Colonic mucosa (tissue), 4 donors: ENCODE results near the gene MACROD2. TPM values are rescaled to one million over a fixed set of nuclear protein-coding genes. Genes with fewer than 3 reads are reported as not detected.

Source experiments
- DNase-seq: peaks from one replicate; pipeline ENCODE4 v3.0.0-alpha.2; 2020
- H3K27ac ChIP-seq: fragments of 200-600 bp; one replicate; pipeline ENCODE4 v1.8.0; 2021
- H3K27me3 ChIP-seq: fragments of 200-600 bp; one replicate; pipeline ENCODE4 v1.8.0; 2021
- H3K36me3 ChIP-seq: fragments of 200-600 bp; one replicate; pipeline ENCODE4 v1.8.0; 2021
- H3K4me1 ChIP-seq: fragments of 200-600 bp; one replicate; pipeline ENCODE4 v1.8.0; 2021; ENCODE audit warnings: mild to moderate bottlenecking
- H3K4me3 ChIP-seq: fragments of 200-600 bp; one replicate; pipeline ENCODE4 v1.8.0; 2021
- H3K9ac ChIP-seq, 2 donors: one replicate each; pipeline ENCODE4 v1.7.0; 2013; ENCODE audit warnings: control low read depth in 2 of 2, low read depth in 2 of 2, low read length in 2 of 2
- H3K9me3 ChIP-seq: fragments of 200-600 bp; one replicate; pipeline ENCODE4 v1.8.0; 2021
- intact Hi-C: fragments of 100-400 bp; cut with DNase I; formaldehyde crosslinking; loops from one replicate; pipeline ENCODE4 v1.14.1; 2022
- total RNA-seq, 2 donors: library from RNA; stranded (reverse); fragmentation: NEBNext Ultra II Directional in 1 of 2; extraction: Animal tissue kit (Norgen Biotek cat#: 25700) in 1 of 2; gene quantifications; one replicate each; pipeline ENCODE4 v1.2.1, GENCODE V29; 2021
- TF ChIP-seq, protein P1 (sequence below): fragments of 200-600 bp; IDR thresholded peaks from one replicate; pipeline ENCODE4 v1.8.0; 2022; ENCODE audit warnings: antibody characterized with exemption, mild to moderate bottlenecking
- donor health status: healthy.
- donor health status: DM: no; HTN: no; CAD: no.
- donor health status: DM: no; HTN: no; CAD: no.

The MACROD2 gene
- total RNA-seq, 2 donors from 2014 or later = 3.2 to 3.3 TPM

DNA sequence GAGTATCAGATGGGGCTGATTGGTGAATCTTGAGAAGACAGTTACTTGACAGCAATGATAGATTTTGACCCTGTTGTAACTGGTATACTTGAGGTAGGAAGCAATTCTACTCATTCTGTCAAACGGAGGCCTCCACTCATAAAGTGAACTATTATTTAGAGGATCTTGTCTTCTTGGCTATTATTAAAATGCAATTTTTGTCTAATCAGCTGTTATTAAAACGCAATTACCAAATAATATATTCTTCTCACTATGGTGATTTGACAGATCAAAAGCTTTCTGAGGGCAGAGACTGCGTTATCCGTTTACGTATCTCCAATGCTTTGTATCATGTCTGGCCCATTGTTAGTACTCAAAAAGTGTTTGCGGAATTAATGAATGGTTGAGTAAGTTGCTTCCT is 120.7 kb downstream of the MACROD2 start:
- no peak overlapping the region for H3K4me3 ChIP-seq
- no peaks in the 10 kb centered on the region for H3K9me3 ChIP-seq
- no peaks in the 10 kb centered on the region for H3K36me3 ChIP-seq
- no peak for DNase-seq
- intact Hi-C loops = no loop called here
- no peak overlapping the region for H3K9ac ChIP-seq
- TF ChIP-seq, protein P1, sequence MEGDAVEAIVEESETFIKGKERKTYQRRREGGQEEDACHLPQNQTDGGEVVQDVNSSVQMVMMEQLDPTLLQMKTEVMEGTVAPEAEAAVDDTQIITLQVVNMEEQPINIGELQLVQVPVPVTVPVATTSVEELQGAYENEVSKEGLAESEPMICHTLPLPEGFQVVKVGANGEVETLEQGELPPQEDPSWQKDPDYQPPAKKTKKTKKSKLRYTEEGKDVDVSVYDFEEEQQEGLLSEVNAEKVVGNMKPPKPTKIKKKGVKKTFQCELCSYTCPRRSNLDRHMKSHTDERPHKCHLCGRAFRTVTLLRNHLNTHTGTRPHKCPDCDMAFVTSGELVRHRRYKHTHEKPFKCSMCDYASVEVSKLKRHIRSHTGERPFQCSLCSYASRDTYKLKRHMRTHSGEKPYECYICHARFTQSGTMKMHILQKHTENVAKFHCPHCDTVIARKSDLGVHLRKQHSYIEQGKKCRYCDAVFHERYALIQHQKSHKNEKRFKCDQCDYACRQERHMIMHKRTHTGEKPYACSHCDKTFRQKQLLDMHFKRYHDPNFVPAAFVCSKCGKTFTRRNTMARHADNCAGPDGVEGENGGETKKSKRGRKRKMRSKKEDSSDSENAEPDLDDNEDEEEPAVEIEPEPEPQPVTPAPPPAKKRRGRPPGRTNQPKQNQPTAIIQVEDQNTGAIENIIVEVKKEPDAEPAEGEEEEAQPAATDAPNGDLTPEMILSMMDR = no peak
- no peaks in the 10 kb centered on the region for H3K27me3 ChIP-seq
- no peaks in the 10 kb centered on the region for H3K4me1 ChIP-seq
- no peak overlapping the region for H3K27ac ChIP-seq

DNA sequence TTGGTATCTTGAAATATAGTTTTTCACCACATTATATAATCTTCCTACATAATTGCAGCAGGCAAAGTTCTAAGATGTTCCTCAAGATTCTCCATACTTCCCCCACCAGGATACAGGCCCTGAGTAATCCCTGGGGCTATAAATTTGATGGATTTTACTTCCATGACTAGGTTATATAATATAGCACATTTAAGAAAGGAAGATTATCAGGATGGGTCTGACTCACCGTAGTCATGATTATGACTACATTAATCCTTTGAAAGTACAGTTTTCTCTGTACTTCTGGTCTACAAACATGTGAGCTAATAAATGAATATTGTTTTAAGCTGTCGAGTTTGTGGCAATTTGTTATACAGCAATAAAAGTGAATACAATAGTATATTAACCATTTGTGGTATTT is 122.5 kb downstream of the MACROD2 start:
- intact Hi-C loops = no loop called here
- no peak overlapping the region for H3K4me3 ChIP-seq
- no peak overlapping the region for H3K27ac ChIP-seq
- no peaks in the 10 kb centered on the region for H3K9me3 ChIP-seq
- H3K9ac ChIP-seq = no peak overlapping the region
- TF ChIP-seq, protein P1 = no peak
- no peaks in the 10 kb centered on the region for H3K4me1 ChIP-seq
- no peaks in the 10 kb centered on the region for H3K27me3 ChIP-seq
- DNase-seq = no peak
- no peaks in the 10 kb centered on the region for H3K36me3 ChIP-seq

DNA sequence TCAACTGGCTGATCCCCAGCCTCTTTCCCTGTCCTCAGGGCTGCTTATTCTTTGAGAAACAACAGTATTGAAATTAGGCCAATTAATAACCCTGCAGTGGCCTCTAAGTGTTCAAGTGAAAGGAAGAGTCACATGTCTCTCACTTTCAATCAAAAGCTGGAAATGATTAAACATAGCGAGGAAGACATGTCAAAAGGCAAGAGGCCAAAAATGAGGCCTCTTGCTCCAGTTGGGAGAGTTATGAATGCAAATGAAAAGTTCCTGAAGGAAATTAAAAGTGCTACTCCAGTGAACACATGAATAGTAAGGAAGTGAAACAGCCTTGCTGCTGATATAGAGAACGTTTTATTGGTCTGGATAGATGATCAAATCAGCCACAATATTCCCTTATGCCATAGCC is 131.5 kb downstream of the MACROD2 start:
- TF ChIP-seq, protein P1 = no peak
- Histone ChIP-seq H3K4me3 (no peak overlapping the region), H3K27me3 (no peaks in the 10 kb centered on the region), H3K9ac (no peak overlapping the region), H3K9me3 (no peaks in the 10 kb centered on the region), H3K4me1 (no peaks in the 10 kb centered on the region), H3K27ac (no peak overlapping the region), H3K36me3 (no peaks in the 10 kb centered on the region)
- no peak for DNase-seq
- intact Hi-C loops = no loop called here

DNA sequence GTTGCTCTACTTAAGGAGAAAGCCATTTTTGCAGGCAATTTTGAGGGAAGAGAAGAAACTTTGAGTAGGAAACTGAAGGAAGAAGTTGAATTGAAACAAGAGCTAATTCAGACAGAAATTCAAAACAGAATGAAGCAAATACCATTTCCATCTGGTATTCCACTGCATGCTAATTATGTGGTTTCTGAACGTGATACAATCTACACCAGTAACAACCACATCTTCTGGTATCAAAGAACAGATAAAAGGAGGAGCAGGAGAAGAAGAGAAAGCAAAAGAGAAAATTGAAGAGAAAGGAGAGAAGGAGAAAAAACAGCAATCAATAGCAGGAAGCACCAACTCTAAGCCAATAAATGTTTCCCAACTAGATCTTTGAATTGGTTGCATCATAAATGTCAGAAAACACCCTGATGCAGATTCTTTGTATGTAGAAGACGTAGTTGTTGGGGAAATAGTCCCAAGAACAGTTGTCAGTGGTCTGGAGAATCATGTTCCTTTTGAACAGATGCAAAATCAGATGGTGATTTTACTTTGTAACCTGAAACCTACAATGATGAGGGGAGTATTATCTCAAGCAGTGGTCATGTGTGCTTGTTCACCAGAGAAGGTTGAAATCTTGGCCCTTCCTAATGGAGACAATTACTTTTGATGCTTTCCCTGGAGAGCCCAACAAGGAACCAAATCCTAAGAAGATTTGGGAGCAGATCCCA is 132.4 kb downstream of the MACROD2 start:
- Histone ChIP-seq H3K9me3 (no peaks in the 10 kb centered on the region), H3K27ac (no peak overlapping the region), H3K4me1 (no peaks in the 10 kb centered on the region), H3K9ac (no peak overlapping the region), H3K4me3 (no peak overlapping the region), H3K36me3 (no peaks in the 10 kb centered on the region), H3K27me3 (no peaks in the 10 kb centered on the region)
- intact Hi-C loops = no loop called here
- TF ChIP-seq, protein P1 = no peak
- no peak for DNase-seq

DNA sequence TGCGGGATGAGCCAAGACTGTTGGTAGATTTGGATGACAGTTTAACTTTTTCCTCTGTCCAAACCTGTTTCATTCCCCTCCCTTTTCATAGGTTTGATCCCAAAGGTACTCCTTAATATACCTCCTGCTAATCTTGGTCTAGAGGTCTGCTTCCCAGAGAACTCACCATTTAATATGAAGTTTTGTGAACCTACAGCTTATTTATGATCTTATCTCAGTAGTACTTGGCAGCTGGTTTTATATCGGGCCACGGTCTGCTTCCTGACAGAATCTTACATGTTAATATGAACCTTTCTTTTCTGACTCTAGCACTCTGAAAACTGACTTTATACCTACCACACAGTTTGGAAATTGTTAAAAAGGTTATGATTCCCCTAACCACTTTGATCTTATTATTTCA is 138.7 kb downstream of the MACROD2 start:
- intact Hi-C loops = no loop called here
- Histone ChIP-seq H3K27me3 (no peaks in the 10 kb centered on the region), H3K9me3 (no peaks in the 10 kb centered on the region), H3K4me1 (no peaks in the 10 kb centered on the region), H3K9ac (no peak overlapping the region), H3K4me3 (no peak overlapping the region), H3K27ac (no peak overlapping the region), H3K36me3 (no peaks in the 10 kb centered on the region)
- TF ChIP-seq, protein P1 = no peak
- DNase-seq = no peak
